Neural crest cell (in vitro differentiated cells): ENCODE data around the gene CERKL. TPM values are rescaled to one million over a fixed set of nuclear protein-coding genes. Genes with fewer than 3 reads are reported as not detected.

Experiments
- DNase-seq: peaks from one replicate; pipeline ENCODE4 v3.0.0; 2021; ENCODE audit warnings: low read depth, mixed read lengths, low spot score
- H3K27ac Mint-ChIP-seq: one replicate; pipeline ENCODE4 v1.8.0; 2021; ENCODE audit warnings: mild to moderate bottlenecking, mixed read lengths; ENCODE audit not compliant: unreplicated experiment
- H3K27me3 Mint-ChIP-seq: 2 replicates; pipeline ENCODE4 v1.8.0; 2021; ENCODE audit warnings: low read depth, mild to moderate bottlenecking, mixed read lengths
- H3K36me3 Mint-ChIP-seq: 2 replicates; pipeline ENCODE4 v1.8.0; 2021; ENCODE audit warnings: low read depth, mild to moderate bottlenecking, mixed read lengths
- H3K4me1 Mint-ChIP-seq: 2 replicates; pipeline ENCODE4 v1.8.0; 2021; ENCODE audit warnings: mixed read lengths
- H3K4me3 Mint-ChIP-seq: one replicate; pipeline ENCODE4 v1.8.0; 2021; ENCODE audit warnings: mild to moderate bottlenecking, mixed read lengths
- H3K9me3 Mint-ChIP-seq: 2 replicates; pipeline ENCODE4 v1.8.0; 2021; ENCODE audit warnings: mixed read lengths
- CTCF ChIP-seq: fragments of 200-600 bp; sonication (generic); conservative IDR thresholded peaks from 2 replicates; pipeline ENCODE4 v1.5.0; 2021; ENCODE audit warnings: antibody characterized with exemption, mild to moderate bottlenecking
- total RNA-seq: library from RNA; stranded (reverse); gene quantifications from 2 replicates; pipeline ENCODE4 v1.2.1, GENCODE V29; 2021

Gene CERKL
- total RNA-seq, 1 donor from 2014 or later = 0.28 TPM

- peaks cover 16% of the 10 kb centered on the region for H3K4me1 Mint-ChIP-seq
- TF ChIP-seq CTCF = no peak
- no peaks in the 10 kb centered on the region for H3K9me3 Mint-ChIP-seq
- H3K4me3 Mint-ChIP-seq = no peak overlapping the region
- H3K36me3 Mint-ChIP-seq = no peaks in the 10 kb centered on the region
- no peak overlapping the region for H3K27ac Mint-ChIP-seq
- peaks cover 43% of the 10 kb centered on the region for H3K27me3 Mint-ChIP-seq
- DNase-seq = no peak
Measured at GRCh38 chr2:181589779-181590178, 67.1 kb downstream of the CERKL start.

- Mint-ChIP-seq H3K4me3 (no peak overlapping the region), H3K9me3 (no peaks in the 10 kb centered on the region), H3K36me3 (no peaks in the 10 kb centered on the region), H3K4me1 (peaks cover 16% of the 10 kb centered on the region), H3K27ac (no peak overlapping the region), H3K27me3 (peaks cover 45% of the 10 kb centered on the region)
- no peak for DNase-seq
- TF ChIP-seq CTCF = no peak
Measured at GRCh38 chr2:181588546-181588945, 68.4 kb downstream of the CERKL start.

GRCh38 chr2:181586569-181587081, 70.3 kb downstream of the CERKL start:
- Mint-ChIP-seq H3K36me3 (no peaks in the 10 kb centered on the region), H3K27me3 (peaks cover 36% of the 10 kb centered on the region), H3K4me3 (no peak overlapping the region), H3K9me3 (no peaks in the 10 kb centered on the region), H3K4me1 (peaks cover 16% of the 10 kb centered on the region), H3K27ac (peak overlapping the region; percentile 45)
- peak; percentile 12 for DNase-seq
- no peak for TF ChIP-seq CTCF

- no peaks in the 10 kb centered on the region for H3K9me3 Mint-ChIP-seq
- peaks cover 16% of the 10 kb centered on the region for H3K4me1 Mint-ChIP-seq
- no peak overlapping the region for H3K27ac Mint-ChIP-seq
- H3K36me3 Mint-ChIP-seq = no peaks in the 10 kb centered on the region
- peaks cover 40% of the 10 kb centered on the region for H3K27me3 Mint-ChIP-seq
- no peak for TF ChIP-seq CTCF
- H3K4me3 Mint-ChIP-seq = no peak overlapping the region
- DNase-seq = no peak
Measured at GRCh38 chr2:181585732-181586131, 71.2 kb downstream of the CERKL start.

GRCh38 chr2:181581534-181581933, 75.4 kb downstream of the CERKL start:
- peaks cover 30% of the 10 kb centered on the region for H3K27me3 Mint-ChIP-seq
- TF ChIP-seq CTCF = peak; percentile 37
- no peaks in the 10 kb centered on the region for H3K9me3 Mint-ChIP-seq
- H3K4me1 Mint-ChIP-seq = peaks cover 9% of the 10 kb centered on the region
- no peak overlapping the region for H3K4me3 Mint-ChIP-seq
- DNase-seq = no peak
- no peaks in the 10 kb centered on the region for H3K36me3 Mint-ChIP-seq
- no peak overlapping the region for H3K27ac Mint-ChIP-seq
